AG04450 (cell line): ENCODE data around the gene SYT17. TPM values are rescaled to one million over a fixed set of nuclear protein-coding genes. Genes with fewer than 3 reads are reported as not detected.

Experiments
- CTCF ChIA-PET: fragments of 300-600, 350-600 bp; formaldehyde crosslinking; extraction: SDS; loops from one replicate; lab custom pipeline; 2022; ENCODE audit warnings: antibody characterized with exemption, inconsistent platforms; lab: Charles Lee
- POLR2A ChIA-PET: fragments of 350-600 bp; formaldehyde crosslinking; extraction: SDS; loops from one replicate; lab custom pipeline; 2021; ENCODE audit warnings: antibody characterized with exemption, inconsistent platforms; lab: Yijun Ruan, JAX
- DNase-seq: peaks from one replicate; pipeline ENCODE4 v3.0.0-alpha.2; 2011; ENCODE audit warnings: low read depth, low spot score
- H3K27ac ChIP-seq: one replicate; pipeline ENCODE4 v1.5.1; 2012; ENCODE audit warnings: low read depth, low read length, control low read depth
- H3K27me3 ChIP-seq: one replicate; pipeline ENCODE4 v1.6.0; 2012; ENCODE audit warnings: low read length; ENCODE audit not compliant: control insufficient read depth, insufficient read depth
- H3K4me3 ChIP-seq: 2 replicates; pipeline ENCODE4 v1.5.1; 2011; ENCODE audit warnings: mild to moderate bottlenecking, low read depth, low read length, control low read depth
- H3K9me3 ChIP-seq: 2 replicates; pipeline ENCODE4 v1.5.1; 2012; ENCODE audit warnings: low read length; ENCODE audit not compliant: control insufficient read depth, insufficient read depth
- CTCF ChIP-seq: IDR thresholded peaks from 2 replicates; pipeline ENCODE4 v1.5.1; 2011; ENCODE audit warnings: low read depth, low read length, control low read depth, inconsistent platforms
- polyA plus RNA-seq: library from polyadenylated mRNA; depleted of rRNA; stranded (reverse); fragments of >200 nt; gene quantifications from 2 replicates; pipeline ENCODE4 v1.2.3, GENCODE V29; 2011

SYT17 gene
- polyA plus RNA-seq, 1 experiment = 0.27 TPM

GRCh38 chr16:19264123-19264673 is 96.2 kb downstream of the SYT17 start:
- DNase-seq = no peak
- no peak overlapping the region for H3K27ac ChIP-seq
- POLR2A ChIA-PET = no interaction called here
- H3K4me3 ChIP-seq = no peak overlapping the region
- H3K27me3 ChIP-seq = no peaks in the 10 kb centered on the region
- TF ChIP-seq CTCF = no peak
- CTCF ChIA-PET = no interaction called here
- H3K9me3 ChIP-seq = no peaks in the 10 kb centered on the region

DNA sequence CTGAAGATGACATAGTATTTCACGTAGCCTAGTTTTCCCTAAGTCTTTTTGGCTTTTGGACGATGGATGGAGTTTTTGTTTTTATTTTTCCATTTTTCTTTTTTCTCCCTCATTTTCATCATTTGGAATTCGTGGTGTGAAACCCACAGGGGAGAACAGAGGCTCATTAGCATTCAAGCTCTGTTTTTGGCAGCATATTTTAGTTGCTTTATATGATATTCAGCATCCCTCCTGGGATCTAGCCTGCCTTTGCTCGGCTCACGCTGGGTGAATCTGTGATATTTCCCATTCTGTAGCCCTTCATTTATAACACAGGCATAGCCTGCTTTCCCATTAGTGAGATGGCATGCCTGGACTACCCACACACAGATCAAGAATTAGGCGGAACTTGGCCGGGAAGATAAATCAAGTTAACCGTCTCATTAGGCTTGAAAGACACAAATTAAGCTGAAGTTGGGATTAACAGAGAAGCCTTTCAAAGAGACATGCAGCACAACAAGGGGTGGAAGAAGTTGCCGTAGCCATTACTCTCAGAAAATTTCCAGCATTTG is 97.4 kb downstream of the SYT17 start:
- ChIA-PET POLR2A (no interaction called here), CTCF (no interaction called here)
- no peak overlapping the region for H3K27ac ChIP-seq
- H3K9me3 ChIP-seq = no peaks in the 10 kb centered on the region
- no peak overlapping the region for H3K4me3 ChIP-seq
- no peak for DNase-seq
- TF ChIP-seq CTCF = no peak
- H3K27me3 ChIP-seq = no peaks in the 10 kb centered on the region

DNA sequence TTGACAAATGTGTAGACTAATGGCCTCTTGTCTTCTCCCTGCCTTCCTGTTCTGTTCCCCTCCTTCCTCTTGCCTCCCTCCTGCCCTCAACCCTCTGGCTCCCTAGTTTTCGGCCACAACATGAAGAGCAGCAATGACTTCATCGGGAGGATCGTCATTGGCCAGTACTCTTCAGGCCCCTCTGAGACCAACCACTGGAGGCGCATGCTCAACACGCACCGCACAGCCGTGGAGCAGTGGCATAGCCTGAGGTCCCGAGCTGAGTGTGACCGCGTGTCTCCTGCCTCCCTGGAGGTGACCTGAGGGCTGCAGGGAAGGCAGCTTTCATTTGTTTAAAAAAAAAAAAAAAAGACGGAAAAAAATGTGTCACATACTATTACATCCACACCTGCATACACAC is 98.7 kb downstream of the SYT17 start:
- DNase-seq = no peak
- Histone ChIP-seq H3K27me3 (no peaks in the 10 kb centered on the region), H3K9me3 (no peaks in the 10 kb centered on the region), H3K4me3 (no peak overlapping the region), H3K27ac (no peak overlapping the region)
- no peak for TF ChIP-seq CTCF
- ChIA-PET CTCF (no interaction called here), POLR2A (no interaction called here)

GRCh38 chr16:19269098-19269497 is 101.1 kb downstream of the SYT17 start:
- ChIA-PET CTCF (no interaction called here), POLR2A (no interaction called here)
- Histone ChIP-seq H3K9me3 (no peaks in the 10 kb centered on the region), H3K27me3 (no peaks in the 10 kb centered on the region), H3K27ac (no peak overlapping the region), H3K4me3 (no peak overlapping the region)
- no peak for TF ChIP-seq CTCF
- DNase-seq = no peak

DNA sequence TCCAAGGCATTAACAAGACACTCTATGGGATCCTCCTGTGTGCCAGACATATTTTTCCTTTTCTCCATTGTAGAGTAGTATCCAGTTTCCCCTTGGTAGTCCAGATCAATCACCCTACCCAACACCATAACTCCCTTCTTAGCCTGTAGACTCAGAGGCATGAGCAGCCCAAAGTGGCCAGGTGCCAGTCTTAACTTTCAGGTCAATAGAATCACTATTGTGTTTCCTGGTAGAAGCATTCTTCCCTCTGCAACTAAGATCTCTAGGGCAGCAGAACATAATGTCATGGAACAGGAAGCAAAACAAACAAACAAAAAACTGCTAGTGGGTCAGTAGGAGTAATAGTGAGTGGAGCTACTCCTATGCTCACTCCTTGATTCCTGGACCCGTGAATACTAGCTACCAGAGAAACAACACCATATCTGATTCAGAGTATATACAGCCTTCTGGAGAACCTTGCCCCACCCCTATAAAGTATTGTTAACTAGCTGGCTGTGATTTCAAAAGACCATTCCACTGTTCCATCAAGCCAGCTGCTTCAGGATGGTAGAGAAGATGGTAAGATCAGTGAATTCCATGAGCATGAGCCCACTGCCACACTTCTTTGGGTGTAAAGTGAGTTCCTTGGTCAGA is 106.2 kb downstream of the SYT17 start:
- Histone ChIP-seq H3K9me3 (no peaks in the 10 kb centered on the region; the same call in 1 of the 2 replicates), H3K27ac (no peak overlapping the region), H3K4me3 (no peak overlapping the region), H3K27me3 (no peaks in the 10 kb centered on the region)
- ChIA-PET POLR2A (no interaction called here), CTCF (no interaction called here)
- TF ChIP-seq CTCF = no peak
- no peak for DNase-seq
